ENCODE results near the gene FANCD2OS.

GRCh38 chr3:10122724-10123123 is 14.7 kb upstream of the FANCD2OS start:
- TF ChIP-seq POLR2AphosphoS5 (IDR thresholded peaks at IDR 0.05; ENCODE audit: borderline replicate concordance, low read depth, low read length) (no peak), EZH2 (IDR thresholded peaks at IDR 0.05) (no peak)

Data from SK-N-MC (cell line).